ENCODE results near the gene IDUA. TPM values are rescaled to one million over a fixed set of nuclear protein-coding genes. Genes with fewer than 3 reads are reported as not detected.
"Not testable (repeated sequence)": the region's sequence is repeated elsewhere in the genome, so short reads cannot be mapped to it uniquely, and the experiment has no call there.

IDUA gene
- total RNA-seq, 4 donors from 2014 or later, result 15.5 to 32.2 (median 16.9) TPM

DNA sequence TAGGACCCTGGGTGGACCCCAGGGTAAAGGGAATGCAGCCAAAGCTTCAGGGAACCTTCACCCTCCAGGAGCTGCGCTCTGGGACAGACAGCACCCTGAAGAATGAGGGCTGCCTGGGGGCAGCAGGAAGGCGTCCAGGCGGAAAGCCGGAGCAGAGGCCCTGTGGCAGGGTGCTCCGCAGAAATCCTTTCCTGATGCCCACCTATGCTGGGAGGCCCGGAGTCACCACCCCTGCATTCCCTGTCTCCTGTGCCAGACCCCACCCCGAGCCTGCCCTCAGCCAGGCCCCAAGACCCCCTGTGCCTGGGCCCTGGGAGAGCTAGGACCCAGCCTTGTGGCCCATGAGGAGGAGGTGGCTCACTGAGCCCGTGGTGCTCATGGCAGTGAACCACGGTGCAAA lies 12.2 kb upstream of the IDUA start:
- ATAC-seq (ENCODE audit: low FRiP score), result no peak
- TF ChIP-seq, protein P1, sequence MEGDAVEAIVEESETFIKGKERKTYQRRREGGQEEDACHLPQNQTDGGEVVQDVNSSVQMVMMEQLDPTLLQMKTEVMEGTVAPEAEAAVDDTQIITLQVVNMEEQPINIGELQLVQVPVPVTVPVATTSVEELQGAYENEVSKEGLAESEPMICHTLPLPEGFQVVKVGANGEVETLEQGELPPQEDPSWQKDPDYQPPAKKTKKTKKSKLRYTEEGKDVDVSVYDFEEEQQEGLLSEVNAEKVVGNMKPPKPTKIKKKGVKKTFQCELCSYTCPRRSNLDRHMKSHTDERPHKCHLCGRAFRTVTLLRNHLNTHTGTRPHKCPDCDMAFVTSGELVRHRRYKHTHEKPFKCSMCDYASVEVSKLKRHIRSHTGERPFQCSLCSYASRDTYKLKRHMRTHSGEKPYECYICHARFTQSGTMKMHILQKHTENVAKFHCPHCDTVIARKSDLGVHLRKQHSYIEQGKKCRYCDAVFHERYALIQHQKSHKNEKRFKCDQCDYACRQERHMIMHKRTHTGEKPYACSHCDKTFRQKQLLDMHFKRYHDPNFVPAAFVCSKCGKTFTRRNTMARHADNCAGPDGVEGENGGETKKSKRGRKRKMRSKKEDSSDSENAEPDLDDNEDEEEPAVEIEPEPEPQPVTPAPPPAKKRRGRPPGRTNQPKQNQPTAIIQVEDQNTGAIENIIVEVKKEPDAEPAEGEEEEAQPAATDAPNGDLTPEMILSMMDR (IDR thresholded peaks at IDR 0.05), result no peak

DNA sequence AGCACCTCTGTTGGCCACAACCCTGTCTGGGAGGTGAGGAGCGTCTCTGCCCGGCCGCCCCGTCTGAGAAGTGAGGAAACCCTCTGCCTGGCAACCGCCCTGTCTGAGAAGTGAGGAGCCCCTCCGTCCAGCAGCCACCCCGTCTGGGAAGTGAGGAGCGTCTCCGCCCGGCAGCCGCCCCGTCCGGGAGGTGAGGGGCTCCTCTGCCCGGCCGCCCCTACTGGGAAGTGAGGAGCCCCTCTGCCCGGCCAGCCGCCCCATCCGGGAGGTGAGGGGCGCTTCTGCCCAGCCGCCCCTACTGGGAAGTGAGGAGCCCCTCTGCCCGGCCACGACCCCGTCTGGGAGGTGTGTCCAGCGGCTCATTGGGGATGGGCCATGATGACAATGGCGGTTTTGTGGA lies 10.8 kb upstream of the IDUA start:
- ATAC-seq (ENCODE audit: low FRiP score); DNase-seq (ENCODE audit: low spot score): not testable (repeated sequence)

More for the DNA sequence above, 12.2 kb upstream of the IDUA start:
- no peak for DNase-seq (ENCODE audit: low spot score)

DNA sequence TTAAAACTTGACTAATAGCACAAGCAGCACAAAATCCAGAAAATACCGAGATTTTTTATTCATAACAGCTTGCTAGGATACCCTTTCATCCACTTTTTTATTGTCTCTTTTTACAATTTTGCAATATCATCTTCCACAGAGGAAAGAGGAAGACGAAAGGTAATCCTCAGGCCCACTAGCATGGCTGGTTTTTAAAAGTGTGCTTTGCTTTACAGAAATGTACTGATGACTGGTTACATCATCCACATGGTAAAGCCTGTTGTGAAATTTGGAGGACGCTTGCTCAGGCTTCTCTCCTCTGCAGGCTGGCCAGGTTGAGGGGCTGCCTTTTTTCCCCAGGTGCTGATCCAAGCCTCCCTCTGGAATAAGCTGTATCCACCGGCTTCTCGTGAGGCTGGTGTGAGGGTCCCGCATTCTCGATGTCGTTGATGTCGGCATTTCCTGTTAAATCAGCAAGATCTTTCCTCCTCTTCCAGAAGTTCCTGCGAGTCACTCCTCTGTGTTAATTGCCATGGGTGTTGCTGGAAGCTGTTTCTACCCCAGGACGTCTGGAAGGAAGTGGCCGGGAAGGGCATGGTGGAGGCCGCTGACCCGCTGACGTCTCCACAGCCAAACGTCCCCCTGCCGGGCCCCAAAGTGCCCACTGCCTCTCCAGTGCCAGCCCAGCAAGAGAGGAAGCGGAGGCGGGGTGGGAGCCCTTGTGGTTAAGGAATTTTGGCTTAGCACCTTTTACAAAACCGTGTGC lies 7.7 kb upstream of the IDUA start:
- DNase-seq (ENCODE audit: low spot score) (no peak), ATAC-seq (ENCODE audit: low FRiP score) (peak; percentile 36)
- TF ChIP-seq, protein P1 (IDR thresholded peaks at IDR 0.05), result no peak

DNA sequence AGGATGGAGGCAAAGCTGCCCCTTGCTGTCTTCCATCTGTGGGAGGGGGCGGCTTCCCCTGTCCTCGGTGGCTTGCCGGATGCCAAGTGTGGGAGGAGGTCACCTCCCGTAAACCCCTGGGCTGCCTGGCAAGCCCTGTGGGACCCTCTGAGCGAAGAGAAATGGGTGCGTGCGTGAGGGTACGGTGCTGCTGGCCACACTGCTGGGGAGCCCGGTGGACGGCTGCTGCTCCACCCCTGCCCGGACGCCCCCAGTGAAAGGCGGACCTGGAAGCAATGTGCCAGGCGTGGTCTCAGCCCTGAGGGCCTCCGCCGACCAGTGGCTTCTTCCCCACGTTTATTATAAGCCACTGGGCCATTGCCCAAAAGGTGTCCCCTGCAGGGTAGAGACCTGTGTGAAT lies 4.6 kb upstream of the IDUA start:
- no peak for DNase-seq (ENCODE audit: low spot score)
- TF ChIP-seq, protein P1 (IDR thresholded peaks at IDR 0.05), result no peak
- no peak for ATAC-seq (ENCODE audit: low FRiP score)

DNA sequence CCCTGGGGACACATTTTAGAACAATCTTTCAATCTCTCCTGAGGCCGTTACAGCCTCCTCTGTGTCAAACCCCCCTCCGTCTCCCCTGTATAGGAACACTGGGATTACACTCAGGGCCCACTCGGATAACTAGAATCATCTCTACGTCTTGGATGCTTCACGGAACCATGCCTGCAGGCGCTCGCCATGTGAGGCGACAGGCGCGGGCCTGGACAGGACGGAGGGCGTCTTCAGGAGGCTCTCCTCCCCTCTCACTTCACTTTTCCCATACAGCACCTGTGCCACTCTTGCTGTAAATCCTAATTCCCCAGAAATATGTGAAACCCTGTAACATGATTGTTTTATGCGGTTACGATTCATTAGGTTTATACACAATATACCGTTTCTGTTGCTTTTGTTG lies 4.0 kb upstream of the IDUA start:
- ATAC-seq (ENCODE audit: low FRiP score), result no peak
- DNase-seq (ENCODE audit: low spot score), result no peak
- TF ChIP-seq, protein P1 (IDR thresholded peaks at IDR 0.05), result no peak

DNA sequence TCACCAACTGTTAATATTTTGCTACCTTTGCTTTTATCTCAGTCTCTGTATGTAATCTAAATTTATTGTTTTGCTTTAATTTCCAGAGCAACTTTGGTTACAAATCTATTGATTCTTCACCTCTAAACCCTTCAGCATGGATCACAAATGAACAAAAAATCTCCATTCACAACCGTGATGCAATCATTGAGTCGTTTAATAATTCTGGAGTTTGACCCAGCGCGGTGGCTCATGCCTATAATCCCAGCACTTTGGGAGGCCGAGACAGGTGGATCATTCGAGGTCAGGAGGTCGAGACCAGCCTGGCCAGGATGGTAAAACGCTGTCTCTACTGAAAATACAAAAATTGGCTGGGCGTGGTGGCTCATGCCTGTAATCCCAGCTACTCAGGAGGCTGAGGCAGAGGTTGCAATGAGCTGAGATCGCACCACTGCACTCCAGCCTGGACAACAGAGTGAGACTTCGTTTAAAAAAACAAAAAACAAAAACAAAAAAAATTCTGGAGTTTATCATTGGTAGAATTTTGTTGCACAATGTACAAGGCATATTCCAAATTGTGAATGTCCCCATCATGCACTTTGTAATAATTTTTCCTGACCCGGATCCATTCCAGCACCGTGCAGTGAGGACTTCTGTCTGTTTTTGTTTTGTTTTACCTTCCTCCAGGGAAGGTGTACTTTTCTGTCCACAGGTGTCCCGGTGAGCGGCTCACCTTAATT lies 2.3 kb upstream of the IDUA start:
- TF ChIP-seq, protein P1 (IDR thresholded peaks at IDR 0.05), result no peak
- ATAC-seq (ENCODE audit: low FRiP score) (no peak), DNase-seq (ENCODE audit: low spot score) (no peak)

DNA sequence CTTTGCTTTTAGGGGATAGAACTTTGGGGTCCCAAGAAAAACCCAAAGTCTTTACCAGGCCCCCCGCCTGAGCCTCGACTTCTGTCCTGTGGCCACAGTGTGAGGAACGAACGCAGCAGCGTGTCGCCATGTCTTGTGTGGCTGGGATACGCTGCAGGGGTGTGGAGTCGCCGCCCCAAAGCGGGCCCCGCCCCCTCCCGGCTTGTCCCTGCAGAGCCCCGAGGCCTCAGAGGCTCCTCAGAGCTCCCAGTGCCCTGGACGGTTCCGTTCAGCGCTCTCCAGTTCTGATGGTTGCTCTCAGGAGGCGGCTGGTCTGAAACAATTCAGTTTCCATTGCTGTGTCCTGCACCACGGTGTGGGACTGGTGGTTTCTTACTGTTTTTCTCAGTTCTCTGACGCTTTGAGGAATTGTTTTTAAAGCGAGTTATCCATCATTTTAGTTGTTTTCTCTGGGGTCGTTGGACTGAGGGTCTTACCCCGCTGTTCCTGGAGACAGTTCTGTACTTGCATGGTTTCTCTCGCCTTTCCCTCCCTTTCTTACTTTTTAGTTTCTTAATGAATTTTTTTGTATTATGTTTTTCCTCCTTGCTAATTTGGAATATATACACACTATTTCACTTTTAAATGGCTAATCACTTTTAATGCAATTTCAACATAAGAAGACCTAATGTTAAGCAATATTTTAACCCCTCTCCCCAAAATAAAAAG lies 1.6 kb upstream of the IDUA start:
- TF ChIP-seq, protein P1 (IDR thresholded peaks at IDR 0.05), result no peak
- no peak for DNase-seq (ENCODE audit: low spot score)
- ATAC-seq (ENCODE audit: low FRiP score), result no peak
